ENCODE measurements around the gene TMEM45A. TPM values are rescaled to one million over a fixed set of nuclear protein-coding genes. Genes with fewer than 3 reads are reported as not detected.
A peak's percentile ranks its signal among the peaks of the same experiment; 100 is the strongest.
"Not testable (repeated sequence)": the region's sequence is repeated elsewhere in the genome, so short reads cannot be mapped to it uniquely, and the experiment has no call there.

TMEM45A gene
- total RNA-seq, 1 donor from 2014 or later: 0.26 TPM

DNA sequence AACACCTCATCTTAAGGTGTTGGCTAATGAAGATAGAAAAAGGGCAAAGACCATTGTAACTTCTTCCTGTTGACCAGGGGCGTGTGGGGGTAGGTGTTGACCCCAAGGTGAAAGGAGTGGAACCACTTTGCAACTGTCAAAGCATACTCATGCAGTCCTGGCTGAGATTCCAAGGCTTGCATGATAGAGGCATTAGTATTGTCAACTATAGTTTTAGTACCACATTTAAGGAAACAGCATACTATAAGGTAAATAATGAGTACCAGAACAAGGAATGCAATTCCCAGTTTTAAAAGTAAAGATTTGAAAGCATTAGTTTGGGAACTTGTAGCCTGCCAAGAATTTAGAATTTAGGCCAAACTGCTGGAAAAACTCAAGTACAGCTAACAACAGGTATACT, 89.2 kb downstream of the TMEM45A start:
- Mint-ChIP-seq H3K36me3 (ENCODE audit: low read depth) (no peaks in the 10 kb centered on the region), H3K9me3 (no peaks in the 10 kb centered on the region), H3K4me3 (no peak overlapping the region), H3K4me1 (no peaks in the 10 kb centered on the region), H3K27me3 (peaks cover 8% of the 10 kb centered on the region), H3K27ac (no peak overlapping the region)
- DNase-seq: no peak
- intact Hi-C loops (cut with micrococcal nuclease): loop anchor here (10.0 kb wide), 1 partner anchor 517 kb away; no protein-coding TSS in a partner anchor

DNA sequence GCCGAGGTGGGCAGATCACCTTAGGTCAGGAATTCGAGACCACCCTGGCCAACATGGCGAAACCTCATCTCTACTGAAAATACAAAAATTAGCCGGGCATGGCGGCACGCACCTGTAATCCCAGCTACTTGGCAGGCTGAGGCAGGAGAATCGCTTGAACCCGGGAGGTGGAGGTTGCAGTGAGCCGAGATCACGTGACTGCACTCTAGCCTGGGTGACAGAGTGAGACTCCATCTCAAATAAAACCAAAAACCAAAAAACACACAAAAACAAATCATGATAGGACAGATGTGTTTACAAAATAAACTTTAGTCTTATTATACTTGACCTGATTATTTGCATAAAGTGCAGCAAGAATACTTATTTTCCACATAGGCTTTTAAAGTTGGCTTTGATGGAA, 89.7 kb downstream of the TMEM45A start:
- not testable (repeated sequence) for H3K4me3 Mint-ChIP-seq; H3K27me3 Mint-ChIP-seq; H3K9me3 Mint-ChIP-seq; DNase-seq; H3K36me3 Mint-ChIP-seq (ENCODE audit: low read depth); H3K4me1 Mint-ChIP-seq; H3K27ac Mint-ChIP-seq
- intact Hi-C loops (cut with micrococcal nuclease): loop anchor here (10.0 kb wide), 1 partner anchor 517 kb away; no protein-coding TSS in a partner anchor

DNA sequence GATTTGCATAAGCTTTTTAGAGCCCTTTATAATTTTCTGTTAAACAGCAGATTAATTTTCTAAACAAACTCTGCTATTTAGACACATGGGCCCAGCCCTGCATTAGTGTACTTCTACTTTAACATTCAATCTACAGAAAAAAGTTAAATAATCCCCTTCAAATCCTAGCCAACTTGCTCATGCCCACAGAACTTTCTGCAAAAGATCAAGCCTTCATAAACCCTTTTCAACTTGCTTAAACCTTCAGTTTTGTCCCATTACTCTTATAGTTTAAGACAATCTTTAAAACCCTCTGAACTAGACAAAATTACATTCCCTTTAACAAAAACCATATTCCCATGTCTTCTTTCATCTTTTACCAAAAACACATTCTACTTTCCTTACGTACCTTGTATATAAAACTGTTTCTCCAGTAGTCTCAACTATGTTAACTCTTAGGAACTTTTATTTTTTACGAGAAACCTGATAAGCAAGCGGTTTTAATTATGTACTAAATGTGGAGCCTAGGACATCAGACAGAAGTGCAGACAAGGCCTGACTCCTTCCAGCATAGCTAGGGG, 91.8 kb downstream of the TMEM45A start:
- Mint-ChIP-seq H3K9me3 (no peaks in the 10 kb centered on the region), H3K4me1 (no peaks in the 10 kb centered on the region), H3K36me3 (ENCODE audit: low read depth) (no peaks in the 10 kb centered on the region), H3K27ac (no peak overlapping the region), H3K4me3 (no peak overlapping the region), H3K27me3 (peaks cover 11% of the 10 kb centered on the region)
- intact Hi-C loops (cut with micrococcal nuclease): loop anchor here (10.0 kb wide), 1 partner anchor 519 kb away; no protein-coding TSS in a partner anchor
- no peak for DNase-seq

DNA sequence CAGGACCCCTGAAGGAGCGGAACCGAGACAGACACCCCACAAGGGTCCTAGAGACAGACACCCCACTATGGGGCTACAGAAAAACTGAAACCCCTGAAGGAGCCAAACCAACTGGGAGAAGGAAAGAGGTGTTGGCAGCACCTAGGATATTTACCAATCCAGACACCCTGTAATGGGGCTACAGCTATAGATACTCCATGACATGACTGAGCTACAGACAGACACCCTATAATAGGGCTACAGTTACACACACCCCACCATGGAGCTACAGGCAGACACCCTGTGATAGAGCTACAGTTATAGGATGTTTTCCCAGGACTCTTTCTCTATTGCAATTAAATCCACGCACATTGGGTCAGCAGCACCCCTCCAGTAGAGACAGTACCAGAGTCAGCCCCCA, 94.4 kb downstream of the TMEM45A start:
- Mint-ChIP-seq H3K27me3 (peaks cover 12% of the 10 kb centered on the region), H3K4me3 (no peak overlapping the region), H3K9me3 (no peaks in the 10 kb centered on the region), H3K4me1 (peaks cover 5% of the 10 kb centered on the region), H3K36me3 (ENCODE audit: low read depth) (no peaks in the 10 kb centered on the region), H3K27ac (no peak overlapping the region)
- DNase-seq: no peak
- intact Hi-C loops (cut with micrococcal nuclease): loop anchor here (10.0 kb wide), 1 partner anchor 522 kb away; no protein-coding TSS in a partner anchor

DNA sequence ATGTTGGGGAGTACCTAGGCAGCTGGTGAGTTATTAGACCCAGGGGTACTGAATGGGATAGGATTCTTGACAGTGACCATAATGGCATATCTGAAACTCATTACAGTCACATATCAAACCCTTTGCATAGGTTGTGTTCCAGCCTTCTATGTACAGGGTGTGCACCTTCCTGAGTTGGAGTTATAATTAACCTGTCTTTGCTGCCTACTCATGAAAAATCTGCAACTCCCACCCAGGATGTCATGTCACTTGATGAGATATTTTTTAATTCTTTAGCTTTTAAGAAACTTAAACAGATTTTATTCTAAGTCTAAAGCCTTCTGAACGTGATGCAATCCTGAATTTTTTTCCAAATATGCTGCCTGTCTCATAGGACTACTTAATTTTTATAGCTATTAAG, 95.8 kb downstream of the TMEM45A start:
- Mint-ChIP-seq H3K9me3 (no peaks in the 10 kb centered on the region), H3K4me3 (no peak overlapping the region), H3K27me3 (peaks cover 13% of the 10 kb centered on the region), H3K4me1 (peaks cover 5% of the 10 kb centered on the region), H3K27ac (no peak overlapping the region), H3K36me3 (ENCODE audit: low read depth) (no peaks in the 10 kb centered on the region)
- DNase-seq: no peak
- intact Hi-C loops (cut with micrococcal nuclease): loop anchor here (10.0 kb wide), 1 partner anchor 523 kb away; no protein-coding TSS in a partner anchor

DNA sequence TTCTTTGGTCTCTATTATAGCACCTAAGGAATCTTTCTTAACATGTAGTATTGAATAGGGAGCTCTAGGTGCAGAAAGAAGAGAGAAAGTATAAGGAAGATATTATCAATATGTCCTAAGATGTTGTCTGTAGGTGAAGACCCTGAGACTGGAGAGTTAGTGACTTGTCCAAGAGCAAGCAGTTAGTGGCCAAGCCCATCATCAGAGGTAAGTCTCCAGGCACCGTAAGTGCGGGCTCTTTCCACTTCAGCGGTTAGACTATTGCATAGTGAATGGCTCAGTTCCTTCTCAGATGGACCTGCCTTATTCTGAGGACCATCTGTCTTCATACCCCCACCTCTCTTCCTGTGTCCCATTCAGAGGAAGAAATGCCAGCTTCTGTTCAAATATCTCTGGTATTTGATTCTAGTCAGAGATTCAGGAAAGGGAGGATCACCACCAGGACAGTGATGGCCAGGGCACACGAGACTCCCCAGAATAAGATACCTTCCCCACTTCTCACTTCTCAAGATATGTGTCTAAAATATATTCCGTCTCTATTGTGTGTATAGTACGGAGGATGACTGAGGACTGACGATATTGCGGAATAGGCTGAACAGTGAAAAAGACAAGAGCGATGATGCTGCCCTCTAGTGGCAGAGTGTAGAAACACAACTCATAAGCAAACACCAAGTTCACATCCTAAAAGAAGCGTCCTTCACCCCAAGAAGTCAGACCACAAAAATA, 97.9 kb downstream of the TMEM45A start:
- Mint-ChIP-seq H3K36me3 (ENCODE audit: low read depth) (no peaks in the 10 kb centered on the region), H3K27me3 (peaks cover 16% of the 10 kb centered on the region), H3K4me3 (peak overlapping the region; percentile 23), H3K4me1 (peaks cover 5% of the 10 kb centered on the region), H3K27ac (no peak overlapping the region), H3K9me3 (no peaks in the 10 kb centered on the region)
- intact Hi-C loops (cut with micrococcal nuclease): loop anchor here (1.0 to 5.0 kb wide), 6 partner anchors 127 to 792 kb away; partner anchors contain the start of genes CMSS1 and NIT2
- DNase-seq: peak; percentile 88

GRCh38 chr3:100590840-100591147, 98.4 kb downstream of the TMEM45A start:
- Mint-ChIP-seq H3K27me3 (peaks cover 19% of the 10 kb centered on the region), H3K4me1 (peaks cover 5% of the 10 kb centered on the region), H3K36me3 (ENCODE audit: low read depth) (no peaks in the 10 kb centered on the region), H3K9me3 (no peaks in the 10 kb centered on the region), H3K27ac (no peak overlapping the region), H3K4me3 (no peak overlapping the region)
- intact Hi-C loops (cut with micrococcal nuclease): loop anchor here (1.0 to 5.0 kb wide), 6 partner anchors 127 to 792 kb away; partner anchors contain the start of genes CMSS1 and NIT2
- no peak for DNase-seq

- H3K4me3 Mint-ChIP-seq: no peak overlapping the region
- H3K27ac Mint-ChIP-seq: no peak overlapping the region
- no peaks in the 10 kb centered on the region for H3K9me3 Mint-ChIP-seq
- DNase-seq: no peak
- H3K4me1 Mint-ChIP-seq: peaks cover 5% of the 10 kb centered on the region
- peaks cover 25% of the 10 kb centered on the region for H3K27me3 Mint-ChIP-seq
- intact Hi-C loops (cut with micrococcal nuclease): loop anchor here (2.0 to 5.0 kb wide), 4 partner anchors 259 to 791 kb away; partner anchors contain the start of genes CMSS1 and NIT2
- no peaks in the 10 kb centered on the region for H3K36me3 Mint-ChIP-seq (ENCODE audit: low read depth)
Observed at GRCh38 chr3:100591411-100591810, 99.0 kb downstream of the TMEM45A start.

DNA sequence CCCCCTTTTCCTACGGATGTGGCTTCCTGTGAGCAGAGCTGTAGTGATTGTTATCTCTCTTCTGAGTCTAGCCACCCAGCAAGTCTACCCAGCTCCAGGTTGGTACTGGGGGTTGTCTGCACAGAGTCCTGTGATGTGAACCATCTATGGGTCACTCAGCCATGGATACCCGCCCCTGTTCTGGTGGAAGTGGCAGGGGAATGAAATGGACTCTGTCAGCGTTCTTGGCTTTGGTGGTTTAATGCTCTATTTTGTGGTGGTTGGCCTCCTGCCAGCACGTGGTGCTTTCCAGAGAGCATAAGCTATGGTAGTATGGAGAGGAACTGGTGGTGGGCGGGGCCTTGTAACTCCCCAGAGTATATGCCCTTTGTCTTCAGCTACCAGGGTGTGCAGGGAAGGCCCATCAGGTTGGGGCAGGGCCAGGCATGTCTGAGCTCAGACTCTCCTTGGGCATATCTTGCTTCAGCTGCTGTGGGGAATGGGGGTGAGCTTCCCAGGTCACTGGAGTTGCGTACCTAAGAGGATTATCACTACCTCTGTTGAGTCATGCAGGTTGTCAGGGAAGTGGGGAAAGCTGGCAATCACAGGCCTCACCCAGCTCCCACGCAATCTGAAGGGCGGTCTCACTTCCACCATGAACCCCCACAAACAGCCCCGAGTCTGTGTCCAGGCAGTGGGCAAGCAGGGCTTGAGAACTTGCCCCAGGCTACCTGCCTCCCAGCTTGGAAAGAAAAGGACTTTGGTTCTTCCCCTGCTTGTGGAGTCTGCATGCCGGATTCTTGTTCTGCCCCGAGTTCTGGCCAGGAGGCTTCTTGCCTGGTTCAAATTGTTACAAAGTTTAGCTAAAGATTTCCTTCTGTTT, 108.0 kb downstream of the TMEM45A start:
- H3K36me3 Mint-ChIP-seq (ENCODE audit: low read depth): peaks cover 4% of the 10 kb centered on the region
- DNase-seq: peak; percentile 71
- peaks cover 21% of the 10 kb centered on the region for H3K27me3 Mint-ChIP-seq
- H3K4me3 Mint-ChIP-seq: no peak overlapping the region
- H3K4me1 Mint-ChIP-seq: peaks cover 27% of the 10 kb centered on the region
- intact Hi-C loops (cut with micrococcal nuclease): loop anchor here (5.0 kb wide), 2 partner anchors 67 to 198 kb away; partner anchors contain the start of genes LNP1 and TOMM70
- H3K27ac Mint-ChIP-seq: no peak overlapping the region
- H3K9me3 Mint-ChIP-seq: peaks cover 4% of the 10 kb centered on the region

DNA sequence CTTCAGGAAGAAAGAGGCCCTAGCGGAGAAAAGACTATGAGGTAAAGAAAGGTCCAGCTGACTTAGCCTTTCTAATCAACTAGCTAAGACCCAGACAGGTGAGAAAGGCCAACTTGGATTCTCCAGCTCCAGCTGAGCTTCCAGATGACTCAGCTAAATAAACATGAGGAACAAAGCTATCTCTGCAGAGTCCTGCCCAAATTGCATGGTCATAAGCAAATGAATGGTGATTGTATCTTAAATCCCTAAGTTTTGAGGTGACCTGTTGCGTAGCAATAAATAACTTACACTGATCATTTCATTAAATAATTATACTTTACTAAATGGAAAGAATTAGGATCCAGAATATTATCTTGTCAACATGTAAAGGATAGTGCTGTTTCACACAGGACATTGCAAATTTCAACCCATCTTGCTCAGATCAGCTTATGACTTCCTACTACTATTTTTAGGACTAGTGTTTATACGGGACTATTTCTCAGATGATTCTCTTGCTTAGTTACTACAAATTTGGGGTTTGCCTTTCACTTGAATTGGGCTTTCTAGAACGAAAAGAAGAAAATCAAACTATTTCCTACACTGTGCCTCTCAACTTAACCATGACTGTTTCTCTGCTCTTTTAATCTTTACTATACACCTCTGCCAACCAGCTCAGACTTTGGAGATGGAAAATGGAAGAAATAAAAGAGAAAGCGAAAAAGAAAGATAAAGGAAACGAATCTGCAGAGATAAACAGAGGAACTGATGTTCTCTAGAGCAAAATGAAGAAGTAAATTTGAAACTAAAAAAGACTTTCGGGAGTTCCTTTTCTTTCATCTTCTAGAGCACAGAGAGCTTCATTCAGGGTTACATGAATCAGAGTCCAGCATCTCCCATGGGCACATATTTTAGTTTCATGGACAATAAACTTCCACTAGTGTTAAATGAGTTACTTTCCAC, 110.4 kb downstream of the TMEM45A start:
- intact Hi-C loops (cut with micrococcal nuclease): loop anchor here (1.0 to 5.0 kb wide), 4 partner anchors 48 to 200 kb away; partner anchors contain the start of genes LNP1 and TOMM70
- Mint-ChIP-seq H3K27me3 (peaks cover 5% of the 10 kb centered on the region), H3K36me3 (ENCODE audit: low read depth) (peaks cover 4% of the 10 kb centered on the region), H3K4me3 (peak overlapping the region; percentile 72), H3K4me1 (peaks cover 27% of the 10 kb centered on the region), H3K27ac (peak overlapping the region; percentile 83), H3K9me3 (peaks cover 4% of the 10 kb centered on the region)
- DNase-seq: no peak

GRCh38 chr3:100603469-100603868, 111.0 kb downstream of the TMEM45A start:
- Mint-ChIP-seq H3K9me3 (peaks cover 4% of the 10 kb centered on the region), H3K27me3 (peaks cover under 1% of the 10 kb centered on the region), H3K4me3 (peak overlapping the region; percentile 72), H3K4me1 (peaks cover 27% of the 10 kb centered on the region), H3K36me3 (ENCODE audit: low read depth) (peaks cover 4% of the 10 kb centered on the region), H3K27ac (peak overlapping the region; percentile 83)
- intact Hi-C loops (cut with micrococcal nuclease): loop anchor here (1.0 to 5.0 kb wide), 4 partner anchors 47 to 201 kb away; partner anchors contain the start of genes LNP1 and TOMM70
- no peak for DNase-seq

DNA sequence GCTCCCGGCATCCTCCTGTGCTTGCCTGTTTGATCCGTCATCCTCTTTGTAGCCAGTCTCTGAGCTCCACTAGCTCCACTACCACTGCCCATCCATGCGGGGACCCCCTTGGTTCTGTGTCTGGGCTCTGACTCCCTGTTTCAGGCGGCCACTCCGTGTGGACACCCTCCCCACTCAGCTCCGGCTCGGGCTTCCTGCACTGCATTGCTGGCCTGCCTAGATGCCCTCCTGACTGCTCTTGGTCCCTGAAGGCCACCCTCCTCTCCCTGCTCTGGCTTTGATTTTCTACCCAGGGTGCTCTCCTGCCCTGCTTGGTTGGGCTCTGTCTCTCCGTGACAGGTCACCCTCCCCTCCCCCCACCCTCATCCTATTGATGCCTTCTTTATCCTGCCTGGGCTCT, 112.9 kb downstream of the TMEM45A start:
- Mint-ChIP-seq H3K9me3 (no peaks in the 10 kb centered on the region), H3K27ac (no peak overlapping the region), H3K4me1 (peaks cover 31% of the 10 kb centered on the region), H3K27me3 (no peaks in the 10 kb centered on the region), H3K4me3 (no peak overlapping the region), H3K36me3 (ENCODE audit: low read depth) (no peaks in the 10 kb centered on the region)
- intact Hi-C loops (cut with micrococcal nuclease): no loop called here
- DNase-seq: no peak

Measured in activated CD4-positive, alpha-beta T cell treated with anti-CD3 and anti-CD28 coated beads, Interleukin-2, amount 10 ng/mL, durations not matched to agents 24 days and 14 days (primary cell).